Osteoblast (primary cell): ENCODE data around the gene BRF1. TPM values are rescaled to one million over a fixed set of nuclear protein-coding genes. Genes with fewer than 3 reads are reported as not detected.
"Not testable (repeated sequence)": the region's sequence is repeated elsewhere in the genome, so short reads cannot be mapped to it uniquely, and the experiment has no call there.

Experiments used
- DNase-seq: peaks from one replicate; pipeline ENCODE4 v3.0.0; 2011; ENCODE audit warnings: low spot score, mixed read lengths; ENCODE audit not compliant: insufficient read length; ENCODE audit errors: missing footprints
- H2AFZ ChIP-seq: 2 replicates; pipeline ENCODE4 v1.6.0; 2011; ENCODE audit warnings: mild to moderate bottlenecking, low read length
- H3K27ac ChIP-seq: 2 replicates; pipeline ENCODE4 v1.5.1; 2011; ENCODE audit warnings: mild to moderate bottlenecking, low read depth, low read length, moderate library complexity
- H3K27me3 ChIP-seq: 2 replicates; pipeline ENCODE4 v1.6.0; 2012; ENCODE audit warnings: mild to moderate bottlenecking, control low read depth, inconsistent platforms, low read length, moderate library complexity; ENCODE audit not compliant: insufficient read depth
- H3K36me3 ChIP-seq: 2 replicates; pipeline ENCODE4 v1.5.1; 2011; ENCODE audit warnings: mild to moderate bottlenecking, low read length, control low read depth, moderate library complexity; ENCODE audit not compliant: insufficient read depth
- H3K4me1 ChIP-seq: 2 replicates; pipeline ENCODE4 v1.5.1; 2011; ENCODE audit warnings: mild to moderate bottlenecking, low read length, control low read depth, moderate library complexity; ENCODE audit not compliant: insufficient read depth
- H3K4me2 ChIP-seq: 2 replicates; pipeline ENCODE4 v1.6.0; 2011; ENCODE audit warnings: mild to moderate bottlenecking, low read length; ENCODE audit not compliant: insufficient read depth
- H3K4me3 ChIP-seq: fragments of 200-600 bp; sonication (generic); 3 replicates; pipeline ENCODE4 v1.5.1; 2012; ENCODE audit warnings: mild to moderate bottlenecking, low read length, inconsistent platforms; ENCODE audit not compliant: insufficient read depth
- H3K79me2 ChIP-seq: 2 replicates; pipeline ENCODE4 v1.6.0; 2012; ENCODE audit warnings: mild to moderate bottlenecking, low read length, control low read depth, inconsistent platforms; ENCODE audit not compliant: insufficient read depth
- H3K9me3 ChIP-seq: 2 replicates; pipeline ENCODE4 v1.5.1; 2011; ENCODE audit warnings: low read depth, low read length, control low read depth
- H4K20me1 ChIP-seq: 2 replicates; pipeline ENCODE4 v1.6.0; 2012; ENCODE audit warnings: mild to moderate bottlenecking, low read length, control low read depth; ENCODE audit not compliant: insufficient read depth
- CTCF ChIP-seq: IDR thresholded peaks from 2 replicates; pipeline ENCODE4 v1.5.1; 2011; ENCODE audit warnings: mild to moderate bottlenecking, low read depth, low read length, moderate library complexity; ENCODE audit errors: extremely low read depth
- total RNA-seq: library from RNA; depleted of rRNA; stranded (reverse); fragments of >200 nt; gene quantifications from 2 replicates; pipeline ENCODE4 v1.2.3, GENCODE V29; 2012

Gene BRF1
- total RNA-seq, 1 donor = 34.4 TPM

- Histone ChIP-seq H3K4me2 (peak overlapping the region; percentile 80), H3K4me1 (peaks cover 4% of the 10 kb centered on the region), H3K4me3 (peak overlapping the region; percentile 89), H3K79me2 (peaks cover 35% of the 10 kb centered on the region), H3K36me3 (no peaks in the 10 kb centered on the region), H4K20me1 (peaks cover 11% of the 10 kb centered on the region), H3K27ac (peak overlapping the region; percentile 76), H2AFZ (peak overlapping the region; percentile 94), H3K9me3 (no peaks in the 10 kb centered on the region), H3K27me3 (no peaks in the 10 kb centered on the region)
- no peak for TF ChIP-seq CTCF
- peak; percentile 100 for DNase-seq
Observed at GRCh38 chr14:105301103-105301914, 508 bp upstream of the BRF1 start.

GRCh38 chr14:105299654-105300541, 903 bp downstream of the BRF1 start:
- Histone ChIP-seq H3K27ac (peak overlapping the region; percentile 76), H4K20me1 (peaks cover 11% of the 10 kb centered on the region)

GRCh38 chr14:105297311-105297710, 3.5 kb downstream of the BRF1 start:
- H3K4me1 ChIP-seq, H3K27me3 ChIP-seq, H3K4me3 ChIP-seq, H3K4me2 ChIP-seq, DNase-seq, H3K27ac ChIP-seq, H3K36me3 ChIP-seq, H2AFZ ChIP-seq, H3K9me3 ChIP-seq: not testable (repeated sequence)
- Histone ChIP-seq H4K20me1 (peaks cover 31% of the 10 kb centered on the region), H3K79me2 (peaks cover 72% of the 10 kb centered on the region)

More at GRCh38 chr14:105299654-105300541, 903 bp downstream of the BRF1 start:
- no peak for TF ChIP-seq CTCF
- Histone ChIP-seq H3K4me1 (peaks cover 4% of the 10 kb centered on the region), H3K4me3 (peak overlapping the region; percentile 89), H3K79me2 (peaks cover 46% of the 10 kb centered on the region), H3K9me3 (no peaks in the 10 kb centered on the region), H3K27me3 (no peaks in the 10 kb centered on the region), H3K36me3 (no peaks in the 10 kb centered on the region), H2AFZ (peak overlapping the region; percentile 88), H3K4me2 (peak overlapping the region; percentile 80)
- peak; percentile 91 for DNase-seq

DNA sequence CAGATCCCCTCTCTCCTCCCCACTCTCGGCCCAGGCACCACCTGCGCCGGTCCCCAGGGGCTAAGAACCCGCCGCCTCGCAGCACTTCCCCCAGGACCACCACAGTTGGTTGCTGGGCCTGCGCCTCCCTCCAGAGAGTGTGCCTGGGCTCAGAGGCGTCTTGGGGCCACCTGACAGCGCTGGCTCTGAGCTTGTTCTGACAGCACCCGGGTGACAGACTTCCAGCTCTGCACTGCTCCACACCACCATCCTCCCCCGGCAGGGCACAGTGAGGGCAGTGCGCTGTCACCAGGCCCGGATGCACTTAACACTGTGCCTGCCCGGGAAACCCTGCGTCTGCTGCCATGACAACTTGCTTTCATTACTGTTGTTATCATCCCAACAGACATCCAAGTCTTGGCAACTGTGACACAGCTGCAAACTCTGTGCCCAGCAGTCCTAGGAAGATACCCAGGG, 6.6 kb downstream of the BRF1 start:
- no peaks in the 10 kb centered on the region for H3K9me3 ChIP-seq
- peaks cover 34% of the 10 kb centered on the region for H4K20me1 ChIP-seq
- peak; percentile 87 for DNase-seq
- H2AFZ ChIP-seq = no peak overlapping the region
- H3K4me1 ChIP-seq = no peaks in the 10 kb centered on the region
- H3K79me2 ChIP-seq = peaks cover 79% of the 10 kb centered on the region
- no peaks in the 10 kb centered on the region for H3K27me3 ChIP-seq
- H3K4me3 ChIP-seq = no peak overlapping the region
- no peak overlapping the region for H3K4me2 ChIP-seq
- TF ChIP-seq CTCF = no peak
- H3K27ac ChIP-seq = no peak overlapping the region
- H3K36me3 ChIP-seq = no peaks in the 10 kb centered on the region
